Adipocyte (in vitro differentiated cells): ENCODE measurements around the gene GALNT3.
A peak's percentile ranks its signal among the peaks of the same experiment; 100 is the strongest.

ENCODE experiments used
- DNase-seq: peaks from one replicate; pipeline ENCODE4 v3.0.0-alpha.2; 2015; ENCODE audit warnings: low read depth
- H3K27me3 ChIP-seq: replicated peaks from 2 replicates; pipeline ENCODE4 v1.7.0; 2013; ENCODE audit warnings: mild to moderate bottlenecking, low read length, moderate library complexity; ENCODE audit not compliant: control insufficient read depth, insufficient read depth
- H3K36me3 ChIP-seq: 2 replicates; pipeline ENCODE4 v1.7.0; 2013; ENCODE audit warnings: low read length, mild to moderate bottlenecking, moderate library complexity; ENCODE audit not compliant: control insufficient read depth, insufficient read depth, severe bottlenecking
- H3K4me1 ChIP-seq: 2 replicates; pipeline ENCODE4 v1.7.0; 2013; ENCODE audit warnings: mild to moderate bottlenecking, low read length, moderate library complexity; ENCODE audit not compliant: control insufficient read depth, insufficient read depth
- H3K4me3 ChIP-seq: 2 replicates; pipeline ENCODE4 v1.7.0; 2013; ENCODE audit warnings: mild to moderate bottlenecking, low read length, moderate library complexity
- H3K9ac ChIP-seq: 2 replicates; pipeline ENCODE4 v1.7.0; 2013; ENCODE audit warnings: mild to moderate bottlenecking, low read length, moderate library complexity
- H3K9me3 ChIP-seq: 2 replicates; pipeline ENCODE4 v1.7.0; 2013; ENCODE audit warnings: mild to moderate bottlenecking, low read length, moderate library complexity; ENCODE audit not compliant: control insufficient read depth

Gene GALNT3

DNA sequence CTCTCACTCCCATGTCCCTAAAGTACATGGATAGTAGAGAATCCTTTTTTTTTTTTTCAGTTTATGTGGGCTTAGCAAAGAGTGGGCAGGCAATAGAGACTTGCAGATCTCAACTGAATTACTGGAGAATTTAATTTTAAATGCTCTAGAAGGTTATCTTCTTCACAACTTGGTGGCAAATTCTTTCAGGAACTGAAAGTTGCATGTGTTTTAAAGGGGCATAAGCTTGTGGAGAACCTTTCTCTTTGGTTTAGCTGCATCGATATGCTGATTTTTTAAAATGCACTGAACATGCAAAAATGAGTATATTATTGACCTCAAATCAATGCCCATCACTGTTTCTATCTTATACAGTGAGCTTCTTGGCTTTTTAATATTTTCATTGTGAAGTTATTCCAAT lies 24.9 kb upstream of the GALNT3 start:
- DNase-seq: no peak
- H3K4me3 ChIP-seq: no peak overlapping the region
- no peaks in the 10 kb centered on the region for H3K36me3 ChIP-seq
- no peak overlapping the region for H3K9ac ChIP-seq
- H3K9me3 ChIP-seq: no peaks in the 10 kb centered on the region
- no peaks in the 10 kb centered on the region for H3K27me3 ChIP-seq
- H3K4me1 ChIP-seq: peaks cover 8% of the 10 kb centered on the region

DNA sequence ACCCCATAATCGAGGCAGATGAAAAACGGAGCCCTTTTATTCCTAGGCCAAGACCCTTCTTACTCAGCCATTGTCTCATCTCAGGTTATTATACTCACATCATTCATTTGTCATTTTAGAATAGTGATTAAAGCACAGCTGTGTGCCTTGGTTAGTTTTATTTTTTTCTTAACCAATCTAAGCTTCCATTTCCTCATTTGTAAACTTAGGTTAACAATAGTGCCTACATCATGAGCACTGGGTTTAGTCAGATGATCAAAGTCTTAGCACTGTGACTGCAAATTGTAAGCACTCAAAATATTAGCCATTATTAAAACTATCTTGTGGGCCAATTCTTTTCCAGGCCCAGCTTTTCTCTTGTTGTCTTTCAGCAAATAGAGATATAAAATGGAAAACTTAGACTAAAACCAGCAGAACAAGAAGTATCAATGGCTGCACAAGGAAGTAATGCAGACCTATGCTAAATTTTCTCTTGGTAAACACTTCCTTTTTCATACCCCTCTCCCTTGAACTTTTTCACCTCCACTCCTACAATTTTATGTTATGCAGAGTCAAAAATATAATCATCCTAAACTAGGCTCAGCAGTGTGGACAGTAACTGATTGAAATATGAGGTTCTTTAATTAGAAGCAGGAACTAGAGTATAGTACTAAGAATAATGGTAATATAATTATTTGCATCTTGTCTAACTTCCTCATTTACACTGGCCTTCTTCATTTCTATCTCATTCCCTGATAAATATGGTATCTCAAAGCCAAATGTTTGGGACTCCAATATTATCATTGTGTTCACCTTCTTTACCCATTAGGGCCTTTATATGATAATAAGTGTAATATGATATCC lies 21.5 kb upstream of the GALNT3 start:
- DNase-seq: no peak
- Histone ChIP-seq H3K36me3 (no peaks in the 10 kb centered on the region), H3K4me3 (no peak overlapping the region), H3K4me1 (peaks cover 6% of the 10 kb centered on the region), H3K9me3 (no peaks in the 10 kb centered on the region), H3K9ac (no peak overlapping the region), H3K27me3 (no peaks in the 10 kb centered on the region)

DNA sequence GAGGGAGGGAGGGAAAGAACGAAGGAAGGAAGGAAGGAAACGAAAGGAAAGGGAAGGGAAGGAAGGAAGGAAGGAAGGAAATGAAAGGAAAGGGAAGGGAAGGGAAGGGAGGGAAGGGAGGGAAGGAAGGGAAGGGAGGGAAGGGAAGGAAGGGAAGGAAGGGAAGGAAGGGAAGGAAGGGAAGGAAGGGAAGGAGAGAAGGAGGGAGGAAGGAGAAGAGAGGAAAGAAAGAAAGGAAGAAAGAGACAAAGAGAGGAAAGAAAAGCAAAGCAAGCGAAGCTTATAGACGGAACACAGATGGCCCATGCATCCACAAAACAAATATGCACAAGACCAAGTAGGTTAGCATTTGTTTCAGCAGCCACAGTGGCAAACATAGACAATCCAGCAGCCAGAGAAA lies 20.4 kb upstream of the GALNT3 start:
- no peak overlapping the region for H3K4me3 ChIP-seq
- H3K9me3 ChIP-seq: no peaks in the 10 kb centered on the region
- H3K9ac ChIP-seq: no peak overlapping the region
- H3K27me3 ChIP-seq: no peaks in the 10 kb centered on the region
- no peaks in the 10 kb centered on the region for H3K36me3 ChIP-seq
- no peak for DNase-seq
- no peaks in the 10 kb centered on the region for H3K4me1 ChIP-seq

DNA sequence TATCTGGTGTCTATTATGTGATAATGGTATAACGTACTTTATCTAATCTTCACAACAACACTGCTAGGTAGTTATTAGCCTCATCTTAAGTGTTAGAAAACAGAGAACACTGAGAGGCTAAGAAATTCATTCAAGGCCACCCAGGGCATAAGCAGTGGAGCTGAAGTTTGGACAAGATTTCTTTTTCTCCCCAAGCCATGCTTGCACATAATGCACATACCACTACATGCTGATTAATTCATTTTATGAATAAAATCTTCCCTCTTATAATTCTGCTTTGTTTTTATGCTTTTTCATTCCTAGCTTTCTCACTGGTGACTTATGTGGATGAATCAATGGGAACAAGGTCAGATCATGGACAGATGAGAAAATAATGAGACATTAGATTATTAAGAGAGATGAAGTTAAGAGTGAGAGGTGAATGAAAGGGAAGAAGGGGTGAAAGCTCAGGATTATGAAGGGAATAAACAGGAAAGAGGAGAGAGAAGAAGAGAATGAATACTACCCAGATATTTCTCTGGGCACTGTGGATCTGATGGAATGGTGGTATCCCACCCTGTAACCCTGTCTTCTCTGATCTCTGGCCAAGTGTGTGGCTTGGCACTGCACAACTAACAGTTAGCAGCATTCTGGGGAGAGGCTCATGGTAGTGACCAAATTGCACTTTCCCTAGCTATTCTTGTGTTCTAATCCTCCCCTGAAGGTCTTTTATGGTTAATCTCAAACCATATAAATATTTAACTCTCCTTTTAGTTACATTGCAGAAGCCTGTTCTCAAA lies 17.7 kb upstream of the GALNT3 start:
- Histone ChIP-seq H3K9me3 (no peaks in the 10 kb centered on the region), H3K9ac (no peak overlapping the region), H3K4me3 (no peak overlapping the region), H3K27me3 (no peaks in the 10 kb centered on the region), H3K4me1 (no peaks in the 10 kb centered on the region), H3K36me3 (no peaks in the 10 kb centered on the region)
- no peak for DNase-seq

DNA sequence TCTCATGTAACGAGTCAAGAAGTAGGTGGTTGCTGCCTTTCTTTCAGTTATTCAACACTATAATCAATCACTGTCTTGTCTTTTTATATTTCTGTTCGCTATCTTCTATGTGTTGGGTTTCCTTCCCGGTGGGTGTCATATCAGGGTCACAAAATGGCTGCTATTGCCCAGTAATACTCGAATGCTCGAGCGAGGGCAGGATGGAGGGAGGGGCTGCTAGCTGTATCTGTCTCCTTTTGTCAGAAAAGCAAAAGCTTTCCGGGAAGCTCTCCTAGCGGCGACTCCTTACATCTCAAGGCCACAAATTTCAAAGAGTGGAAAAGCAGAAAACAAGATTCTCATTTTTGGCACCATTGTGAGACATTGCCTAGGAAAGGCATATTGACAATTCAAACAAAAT lies 16.4 kb upstream of the GALNT3 start:
- no peaks in the 10 kb centered on the region for H3K27me3 ChIP-seq
- no peaks in the 10 kb centered on the region for H3K36me3 ChIP-seq
- H3K9me3 ChIP-seq: no peaks in the 10 kb centered on the region
- no peaks in the 10 kb centered on the region for H3K4me1 ChIP-seq
- H3K9ac ChIP-seq: no peak overlapping the region
- H3K4me3 ChIP-seq: no peak overlapping the region
- no peak for DNase-seq

DNA sequence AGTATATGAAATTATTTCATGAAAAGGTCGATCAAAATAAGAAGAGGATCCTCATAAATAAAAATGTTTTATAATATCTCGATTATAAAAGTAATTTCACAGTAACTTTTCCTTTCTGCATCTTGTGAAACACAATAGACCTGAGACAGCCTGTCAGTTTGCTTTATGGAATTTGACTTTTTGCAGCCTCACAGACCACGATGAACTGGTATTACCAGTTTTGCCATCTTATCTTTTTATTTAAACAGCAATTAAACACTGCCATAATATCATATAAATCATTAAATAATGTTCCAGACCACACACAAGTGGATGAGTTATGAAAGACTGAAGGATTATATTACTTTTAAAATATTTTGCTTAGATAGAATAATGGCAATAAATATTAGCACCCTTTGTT lies 10.7 kb upstream of the GALNT3 start:
- H3K9me3 ChIP-seq: no peaks in the 10 kb centered on the region
- no peak for DNase-seq
- H3K9ac ChIP-seq: no peak overlapping the region
- H3K27me3 ChIP-seq: no peaks in the 10 kb centered on the region
- no peaks in the 10 kb centered on the region for H3K4me1 ChIP-seq
- H3K4me3 ChIP-seq: no peak overlapping the region
- no peaks in the 10 kb centered on the region for H3K36me3 ChIP-seq

DNA sequence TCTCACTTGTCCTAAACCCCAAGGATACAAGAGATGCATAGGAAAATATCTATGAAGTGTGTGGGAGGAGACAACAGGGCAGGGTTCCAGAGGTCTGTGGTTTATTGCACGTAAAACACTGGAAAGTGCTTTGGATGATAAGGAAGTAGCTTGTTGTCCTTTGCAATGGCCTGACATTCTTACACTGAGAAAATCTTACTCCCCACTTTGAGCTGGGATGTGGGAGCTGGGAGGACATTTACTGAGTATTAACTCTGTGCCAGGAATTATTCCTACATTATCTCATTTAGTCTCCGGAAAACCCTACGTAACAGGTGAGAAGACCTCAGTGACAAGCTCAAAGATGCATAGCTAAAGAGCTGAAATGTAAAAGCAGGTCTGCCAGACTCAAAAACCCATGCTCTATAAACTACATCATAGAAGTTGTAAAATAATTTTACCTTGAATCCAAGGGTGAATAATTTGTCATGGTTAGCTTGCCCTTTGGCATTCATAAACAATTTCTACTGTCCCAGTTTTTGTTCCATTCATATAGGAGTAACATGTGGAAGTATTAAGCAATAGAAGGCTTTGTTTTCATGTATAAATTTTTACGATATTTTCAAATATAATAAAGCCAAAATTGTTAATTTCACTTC lies 9.2 kb upstream of the GALNT3 start:
- no peaks in the 10 kb centered on the region for H3K36me3 ChIP-seq

DNA sequence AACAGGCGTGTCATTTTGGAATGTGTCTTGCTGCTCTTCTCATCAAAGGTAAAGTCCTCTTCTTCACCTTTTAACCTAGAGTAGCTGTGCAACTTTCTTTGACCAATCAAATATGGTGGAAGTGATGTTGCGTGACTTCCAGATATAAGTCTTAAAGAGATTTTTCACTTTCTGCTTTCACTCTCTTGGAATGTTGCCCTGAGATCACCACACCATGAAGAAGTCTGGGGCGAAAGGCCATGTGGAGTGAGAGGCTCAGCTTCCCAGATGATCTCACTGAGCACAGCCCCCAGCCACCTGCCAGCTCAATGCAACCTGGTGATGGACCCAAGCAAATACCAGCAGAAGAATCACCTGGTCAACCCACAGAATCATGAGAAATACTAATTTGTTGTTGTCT lies 7.1 kb upstream of the GALNT3 start:
- no peaks in the 10 kb centered on the region for H3K36me3 ChIP-seq
- no peak for DNase-seq

More for the DNA sequence above, 9.2 kb upstream of the GALNT3 start:
- no peak overlapping the region for H3K9ac ChIP-seq
- H3K4me1 ChIP-seq: no peaks in the 10 kb centered on the region
- no peaks in the 10 kb centered on the region for H3K9me3 ChIP-seq
- H3K4me3 ChIP-seq: no peak overlapping the region
- H3K27me3 ChIP-seq: no peaks in the 10 kb centered on the region
- DNase-seq: peak; percentile 36

DNA sequence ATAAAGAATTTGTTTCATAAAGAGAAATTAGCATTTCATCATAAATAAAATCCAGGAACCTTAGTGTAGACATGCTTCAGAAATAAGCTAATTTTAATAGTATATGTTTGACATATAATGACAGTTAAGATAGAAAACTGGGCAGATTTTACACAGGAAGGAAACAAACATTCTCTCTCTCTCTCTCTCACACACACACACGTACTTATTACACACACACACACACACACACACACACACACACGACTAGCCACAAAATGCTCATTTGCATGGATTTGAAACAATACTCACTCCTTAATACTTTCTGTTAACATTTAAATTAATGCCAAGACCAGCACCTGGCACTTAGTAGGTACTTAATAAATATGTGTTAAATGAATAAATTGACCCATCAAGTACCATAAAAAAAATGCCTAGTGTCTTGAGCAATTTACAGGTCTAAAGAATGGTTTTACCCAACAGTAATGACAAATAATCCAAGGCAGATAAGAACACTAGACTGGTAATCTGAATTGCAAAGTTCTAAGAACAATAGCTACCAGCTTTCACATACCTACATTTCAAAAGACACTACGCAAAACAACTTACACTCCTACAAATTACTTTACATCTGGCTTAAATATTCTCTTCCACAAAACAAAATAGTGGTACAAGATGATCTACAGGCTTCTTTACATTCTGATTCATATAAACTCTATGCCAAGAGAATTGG lies 2.9 kb upstream of the GALNT3 start:
- DNase-seq: no peak

More for the DNA sequence above, 7.1 kb upstream of the GALNT3 start:
- no peaks in the 10 kb centered on the region for H3K9me3 ChIP-seq
- H3K9ac ChIP-seq: no peak overlapping the region
- H3K27me3 ChIP-seq: no peaks in the 10 kb centered on the region
- H3K4me1 ChIP-seq: no peaks in the 10 kb centered on the region
- H3K4me3 ChIP-seq: no peak overlapping the region

DNA sequence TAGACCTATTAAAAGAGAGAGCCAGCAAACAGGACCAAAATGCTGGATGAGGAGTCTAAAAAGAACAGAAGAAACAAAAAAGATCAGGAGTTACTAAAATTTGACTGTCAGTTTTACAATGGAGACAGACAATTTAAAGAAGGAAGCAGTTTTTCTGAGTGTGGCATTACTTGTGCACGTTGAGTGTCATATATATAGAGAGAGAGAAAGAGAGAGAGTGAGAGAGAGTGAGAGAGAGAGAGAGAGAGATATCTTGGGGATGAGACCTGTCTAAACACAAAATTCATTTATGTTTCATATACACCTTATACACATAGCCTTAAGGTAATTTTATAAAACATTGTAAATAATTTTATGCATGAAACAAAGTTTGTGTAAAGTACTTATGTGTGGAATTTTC lies 2.1 kb upstream of the GALNT3 start:
- Histone ChIP-seq H3K4me1 (peaks cover 14% of the 10 kb centered on the region), H3K9ac (no peak overlapping the region), H3K36me3 (no peaks in the 10 kb centered on the region), H3K27me3 (peaks cover 8% of the 10 kb centered on the region), H3K4me3 (no peak overlapping the region), H3K9me3 (no peaks in the 10 kb centered on the region)
- no peak for DNase-seq

More for the DNA sequence above, 2.9 kb upstream of the GALNT3 start:
- Histone ChIP-seq H3K27me3 (peaks cover 8% of the 10 kb centered on the region), H3K4me1 (peaks cover 14% of the 10 kb centered on the region), H3K36me3 (no peaks in the 10 kb centered on the region), H3K9me3 (no peaks in the 10 kb centered on the region), H3K4me3 (no peak overlapping the region), H3K9ac (no peak overlapping the region)

DNA sequence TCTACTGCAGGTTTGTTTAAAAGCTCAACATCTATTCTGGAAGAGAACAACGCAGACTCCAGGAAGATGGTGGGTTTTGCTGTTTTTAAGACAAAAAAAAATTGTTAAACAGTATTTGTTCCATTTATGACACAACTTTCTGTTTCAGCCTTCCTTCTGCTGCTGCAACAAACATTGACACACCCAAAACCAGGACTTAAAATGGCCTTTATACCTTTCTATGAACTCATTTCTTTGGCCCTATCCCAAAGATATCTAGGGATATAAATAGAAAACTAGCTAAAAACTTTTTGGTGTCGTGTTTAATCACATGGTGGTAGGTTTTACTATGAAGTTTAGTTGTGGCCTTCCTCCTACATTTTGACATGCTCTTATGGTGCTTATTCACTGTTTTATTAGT lies 964 bp upstream of the GALNT3 start:
- peaks cover 14% of the 10 kb centered on the region for H3K4me1 ChIP-seq
- no peaks in the 10 kb centered on the region for H3K36me3 ChIP-seq
- peaks cover 8% of the 10 kb centered on the region for H3K27me3 ChIP-seq
- peak; percentile 17 for DNase-seq
- no peak overlapping the region for H3K9ac ChIP-seq
- no peaks in the 10 kb centered on the region for H3K9me3 ChIP-seq
- peak overlapping the region; percentile 77 for H3K4me3 ChIP-seq
